GM21529 (cell line): ENCODE results near the gene PRF1.
A peak's percentile ranks its signal among the peaks of the same experiment; 100 is the strongest.
"Not testable (repeated sequence)": the region's sequence is repeated elsewhere in the genome, so short reads cannot be mapped to it uniquely, and the experiment has no call there.

Source experiments
- ATAC-seq: cut with Tn5 transposase; IDR thresholded peaks from one replicate; pipeline ENCODE4 v1.9.1; 2021; ENCODE audit not compliant: unreplicated experiment

Gene PRF1

GRCh38 chr10:70594161-70594560 is 8.4 kb downstream of the PRF1 start:
- no peak for ATAC-seq

GRCh38 chr10:70593513-70593890 is 9.0 kb downstream of the PRF1 start:
- ATAC-seq = no peak

- no peak for ATAC-seq
Observed at GRCh38 chr10:70592746-70593512, 9.6 kb downstream of the PRF1 start.

GRCh38 chr10:70592186-70592735 is 10.3 kb downstream of the PRF1 start:
- ATAC-seq = no peak

- no peak for ATAC-seq
Observed at GRCh38 chr10:70590655-70591416, 11.7 kb downstream of the PRF1 start.

GRCh38 chr10:70589762-70590654 is 12.5 kb downstream of the PRF1 start:
- ATAC-seq = no peak

GRCh38 chr10:70588859-70589570 is 13.5 kb downstream of the PRF1 start:
- no peak for ATAC-seq

GRCh38 chr10:70588255-70588654 is 14.3 kb downstream of the PRF1 start:
- no peak for ATAC-seq

- peak; percentile 68 for ATAC-seq
Observed at GRCh38 chr10:70587045-70587658, 15.4 kb downstream of the PRF1 start.

GRCh38 chr10:70586348-70586930 is 16.1 kb downstream of the PRF1 start:
- ATAC-seq = no peak

- ATAC-seq = no peak
Observed at GRCh38 chr10:70585578-70586169, 16.9 kb downstream of the PRF1 start.

GRCh38 chr10:70584909-70585544 is 17.5 kb downstream of the PRF1 start:
- ATAC-seq = no peak

- ATAC-seq = no peak
Observed at GRCh38 chr10:70584366-70584765, 18.2 kb downstream of the PRF1 start.

GRCh38 chr10:70583669-70584037 is 18.9 kb downstream of the PRF1 start:
- ATAC-seq = no peak

- no peak for ATAC-seq
Observed at GRCh38 chr10:70582793-70583668, 19.5 kb downstream of the PRF1 start.

GRCh38 chr10:70581176-70581575 is 21.4 kb downstream of the PRF1 start:
- not testable (repeated sequence) for ATAC-seq

- no peak for ATAC-seq
Observed at GRCh38 chr10:70579234-70580002, 23.1 kb downstream of the PRF1 start.
